Astrocyte (in vitro differentiated cells and primary cell): ENCODE data around the gene PKM. TPM values are rescaled to one million over a fixed set of nuclear protein-coding genes. Genes with fewer than 3 reads are reported as not detected.
"Not testable (repeated sequence)": the region's sequence is repeated elsewhere in the genome, so short reads cannot be mapped to it uniquely, and the experiment has no call there.

ENCODE experiments used
- DNase-seq: peaks from one replicate; pipeline ENCODE4 v3.0.0-alpha.2; 2010; ENCODE audit warnings: low read depth
- FAIRE-seq: peaks from 2 replicates; lab custom pipeline; 2011; peaks lifted over from hg19 to GRCh38; lab: Jason Lieb, UNC
- H2AFZ ChIP-seq: 2 replicates; pipeline ENCODE4 v1.6.0; 2012; ENCODE audit warnings: low read depth, low read length, inconsistent platforms
- H3K27ac ChIP-seq: 2 replicates; pipeline ENCODE4 v1.5.1; 2011; ENCODE audit warnings: low read depth, low read length, inconsistent platforms
- H3K27me3 ChIP-seq: 2 replicates; pipeline ENCODE4 v1.6.0; 2011; ENCODE audit warnings: low read length, inconsistent platforms; ENCODE audit not compliant: insufficient read depth
- H3K36me3 ChIP-seq: 2 replicates; pipeline ENCODE4 v1.5.1; 2011; ENCODE audit warnings: low read length, inconsistent platforms; ENCODE audit not compliant: insufficient read depth
- H3K4me1 ChIP-seq: 2 replicates; pipeline ENCODE4 v1.5.1; 2011; ENCODE audit warnings: low read length, inconsistent platforms; ENCODE audit not compliant: insufficient read depth
- H3K4me2 ChIP-seq: 2 replicates; pipeline ENCODE4 v1.6.0; 2012; ENCODE audit warnings: low read length, inconsistent platforms
- H3K4me3 ChIP-seq: 2 replicates; pipeline ENCODE4 v1.5.1; 2011; ENCODE audit warnings: low read depth, mild to moderate bottlenecking, low read length, inconsistent platforms; ENCODE audit not compliant: insufficient read depth
- H3K79me2 ChIP-seq: 2 replicates; pipeline ENCODE4 v1.6.0; 2012; ENCODE audit warnings: mild to moderate bottlenecking, low read length, inconsistent platforms; ENCODE audit not compliant: insufficient read depth
- H3K9ac ChIP-seq: 2 replicates; pipeline ENCODE4 v1.6.0; 2012; ENCODE audit warnings: mild to moderate bottlenecking, low read length, inconsistent platforms
- H3K9me3 ChIP-seq: 2 replicates; pipeline ENCODE4 v1.5.1; 2012; ENCODE audit warnings: low read depth, mild to moderate bottlenecking, low read length, inconsistent platforms; ENCODE audit not compliant: insufficient read depth
- H4K20me1 ChIP-seq: 2 replicates; pipeline ENCODE4 v1.6.0; 2012; ENCODE audit warnings: low read length, inconsistent platforms; ENCODE audit not compliant: insufficient read depth
- H3K27ac Mint-ChIP-seq: one replicate; pipeline ENCODE4 v1.8.0; 2021; ENCODE audit warnings: mild to moderate bottlenecking, mixed read lengths; ENCODE audit not compliant: unreplicated experiment
- H3K27me3 Mint-ChIP-seq: one replicate; pipeline ENCODE4 v1.8.0; 2021; ENCODE audit warnings: low read depth, mixed read lengths; ENCODE audit not compliant: unreplicated experiment
- H3K36me3 Mint-ChIP-seq: one replicate; pipeline ENCODE4 v1.8.0; 2021; ENCODE audit warnings: low read depth, mixed read lengths; ENCODE audit not compliant: unreplicated experiment
- H3K4me1 Mint-ChIP-seq: one replicate; pipeline ENCODE4 v1.8.0; 2021; ENCODE audit warnings: low read depth, mixed read lengths; ENCODE audit not compliant: unreplicated experiment
- H3K4me3 Mint-ChIP-seq: one replicate; pipeline ENCODE4 v1.8.0; 2021; ENCODE audit warnings: mild to moderate bottlenecking, moderate library complexity, mixed read lengths; ENCODE audit not compliant: unreplicated experiment
- H3K9me3 Mint-ChIP-seq: one replicate; pipeline ENCODE4 v1.8.0; 2021; ENCODE audit warnings: mild to moderate bottlenecking, mixed read lengths; ENCODE audit not compliant: unreplicated experiment
- CTCF ChIP-seq: IDR thresholded peaks from 2 replicates; pipeline ENCODE4 v1.5.1; 2011; ENCODE audit warnings: low read depth, mild to moderate bottlenecking, inconsistent platforms, low read length, moderate library complexity; ENCODE audit not compliant: insufficient read depth
- EZH2 ChIP-seq: IDR thresholded peaks from 2 replicates; pipeline ENCODE4 v1.6.1; 2012; ENCODE audit warnings: mild to moderate bottlenecking, low read length, inconsistent platforms; ENCODE audit not compliant: insufficient read depth
- total RNA-seq: library from RNA; stranded (reverse); gene quantifications from 2 replicates; pipeline ENCODE4 v1.2.1, GENCODE V29; 2021

The PKM gene
- total RNA-seq, 1 donor from 2014 or later: 2,288 TPM

DNA sequence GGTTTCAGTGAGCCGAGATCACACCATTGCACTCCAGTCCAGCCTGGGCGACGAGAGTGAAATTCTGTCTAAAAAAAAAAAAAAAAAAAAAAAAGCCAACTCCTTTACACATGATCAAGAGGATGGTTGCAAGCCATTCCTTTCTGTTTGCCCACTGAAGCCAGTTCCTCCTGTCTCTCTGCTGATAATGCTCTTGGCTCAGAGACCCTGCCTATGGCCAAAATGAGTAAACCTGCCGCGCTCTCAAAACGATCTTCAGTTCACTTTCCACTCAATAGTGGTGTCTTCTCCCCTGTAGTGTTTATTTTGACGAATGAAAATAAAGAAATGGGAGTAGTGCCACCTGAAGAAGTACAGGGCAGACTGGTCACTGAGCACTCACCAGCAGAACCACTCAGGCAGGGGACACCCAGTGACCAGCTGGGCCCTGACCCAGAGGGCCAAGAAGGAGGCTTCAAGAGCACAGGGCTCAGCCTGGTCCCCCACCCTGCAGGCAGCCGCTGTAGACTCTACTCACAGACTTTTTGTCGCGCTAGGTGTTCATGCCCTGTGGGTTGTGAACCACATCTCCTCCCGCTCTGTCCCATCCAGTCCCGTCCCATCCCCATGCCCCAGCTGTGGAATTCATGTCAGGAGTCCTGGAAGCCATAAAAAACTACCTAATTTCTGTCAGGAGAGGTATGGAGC, 57.0 kb downstream of the PKM start:
- Histone ChIP-seq H3K4me1 (peaks cover 2% of the 10 kb centered on the region), H3K4me3 (no peak overlapping the region), H3K9me3 (no peaks in the 10 kb centered on the region), H2AFZ (no peak overlapping the region), H3K79me2 (no peaks in the 10 kb centered on the region), H3K36me3 (no peaks in the 10 kb centered on the region), H3K27ac (no peak overlapping the region), H3K27me3 (peaks cover 4% of the 10 kb centered on the region), H3K4me2 (no peak overlapping the region), H3K9ac (no peak overlapping the region), H4K20me1 (no peaks in the 10 kb centered on the region)
- no peaks in the 10 kb centered on the region for H3K4me1 Mint-ChIP-seq
- H3K9me3 Mint-ChIP-seq: no peaks in the 10 kb centered on the region
- TF ChIP-seq CTCF (no peak), EZH2 (no peak)
- H3K27me3 Mint-ChIP-seq: peaks cover 29% of the 10 kb centered on the region
- no peak for FAIRE-seq
- H3K36me3 Mint-ChIP-seq: peaks cover 2% of the 10 kb centered on the region
- no peak for DNase-seq
- no peak overlapping the region for H3K4me3 Mint-ChIP-seq
- H3K27ac Mint-ChIP-seq: no peak overlapping the region

- Histone ChIP-seq H4K20me1 (no peaks in the 10 kb centered on the region), H3K4me2 (no peak overlapping the region), H3K4me1 (peaks cover 8% of the 10 kb centered on the region), H3K9me3 (no peaks in the 10 kb centered on the region), H3K4me3 (no peak overlapping the region), H3K79me2 (no peaks in the 10 kb centered on the region), H3K36me3 (no peaks in the 10 kb centered on the region), H2AFZ (no peak overlapping the region), H3K9ac (no peak overlapping the region), H3K27ac (no peak overlapping the region), H3K27me3 (peaks cover 4% of the 10 kb centered on the region)
- H3K9me3 Mint-ChIP-seq: no peaks in the 10 kb centered on the region
- DNase-seq (no peak), FAIRE-seq (no peak)
- H3K4me1 Mint-ChIP-seq: peaks cover under 1% of the 10 kb centered on the region
- peaks cover 2% of the 10 kb centered on the region for H3K36me3 Mint-ChIP-seq
- no peak overlapping the region for H3K27ac Mint-ChIP-seq
- peaks cover 29% of the 10 kb centered on the region for H3K27me3 Mint-ChIP-seq
- TF ChIP-seq EZH2 (no peak), CTCF (no peak)
- no peak overlapping the region for H3K4me3 Mint-ChIP-seq
These were observed 57.6 kb downstream of the PKM start for GRCh38 chr15:72173401-72173800.

DNA sequence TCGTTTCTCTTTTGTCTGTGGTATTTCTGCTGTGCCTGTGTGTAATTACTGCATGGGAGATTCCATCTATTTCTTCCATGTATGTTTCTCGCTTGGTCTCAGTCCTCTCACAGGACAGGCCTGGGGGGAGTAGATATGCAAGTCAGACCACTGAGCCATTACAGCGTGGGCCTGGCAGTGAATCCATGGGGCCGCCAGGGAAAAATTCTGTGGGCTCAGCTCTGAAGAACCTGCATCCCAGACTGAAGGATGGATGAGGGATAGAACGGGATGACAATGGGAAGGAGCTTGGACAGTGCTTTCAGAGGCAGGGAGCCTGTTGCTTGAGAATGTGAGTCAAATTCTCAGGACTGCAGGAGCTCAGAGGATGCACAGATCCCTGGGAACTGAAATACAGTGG, 58.2 kb downstream of the PKM start:
- H3K27ac ChIP-seq: no peak overlapping the region
- H3K4me2 ChIP-seq: no peak overlapping the region
- H3K36me3 ChIP-seq: no peaks in the 10 kb centered on the region
- Mint-ChIP-seq H3K9me3 (no peaks in the 10 kb centered on the region), H3K4me3 (no peak overlapping the region), H3K27me3 (peaks cover 32% of the 10 kb centered on the region), H3K4me1 (peaks cover 6% of the 10 kb centered on the region), H3K36me3 (peaks cover 2% of the 10 kb centered on the region), H3K27ac (no peak overlapping the region)
- TF ChIP-seq EZH2 (no peak), CTCF (no peak)
- no peaks in the 10 kb centered on the region for H4K20me1 ChIP-seq
- H3K9ac ChIP-seq: no peak overlapping the region
- no peaks in the 10 kb centered on the region for H3K79me2 ChIP-seq
- no peak for DNase-seq
- peaks cover 11% of the 10 kb centered on the region for H3K4me1 ChIP-seq
- no peak overlapping the region for H3K4me3 ChIP-seq
- FAIRE-seq: no peak
- H2AFZ ChIP-seq: no peak overlapping the region
- no peaks in the 10 kb centered on the region for H3K9me3 ChIP-seq
- H3K27me3 ChIP-seq: peaks cover 4% of the 10 kb centered on the region

- not testable (repeated sequence) for H3K27ac Mint-ChIP-seq, H3K9me3 Mint-ChIP-seq, DNase-seq, H3K4me2 ChIP-seq, H3K9ac ChIP-seq, H3K79me2 ChIP-seq, H3K4me1 Mint-ChIP-seq, H3K4me3 Mint-ChIP-seq, H3K27me3 ChIP-seq, H3K4me3 ChIP-seq, H3K27ac ChIP-seq, H2AFZ ChIP-seq, H4K20me1 ChIP-seq, H3K9me3 ChIP-seq, H3K36me3 ChIP-seq, FAIRE-seq, H3K36me3 Mint-ChIP-seq
- H3K27me3 Mint-ChIP-seq: peaks cover 28% of the 10 kb centered on the region
- H3K4me1 ChIP-seq: peaks cover 11% of the 10 kb centered on the region
These were observed 59.0 kb downstream of the PKM start for GRCh38 chr15:72171978-72172377.
